Lung (tissue), 12 donors: ENCODE results near the gene ZBTB42. TPM values are rescaled to one million over a fixed set of nuclear protein-coding genes. Genes with fewer than 3 reads are reported as not detected.

ENCODE experiments used
- ATAC-seq: fragments of 200-7000 bp; cut with Tn5 transposase; one replicate; pipeline ENCODE4 v1.9.1; 2020; ENCODE audit warnings: moderate number of reproducible peaks; ENCODE audit not compliant: insufficient read depth, low FRiP score
- DNase-seq, 3 donors: peaks; one replicate each; pipeline ENCODE4 v3.0.0-alpha.2; 2013 to 2017
- H3K27ac ChIP-seq, 2 donors: one replicate each; pipeline ENCODE4 v1.5.1; 2013; ENCODE audit warnings: mild to moderate bottlenecking in 2 of 2, moderate library complexity in 2 of 2, control low read depth in 1 of 2, inconsistent platforms in 1 of 2, low read depth in 1 of 2, low read length in 1 of 2
- H3K27me3 ChIP-seq, 3 donors: one replicate each; pipeline ENCODE4 v1.5.1; 2013; ENCODE audit warnings: low read length in 2 of 3; ENCODE audit not compliant: control insufficient read depth in 3 of 3, insufficient read depth in 3 of 3
- H3K36me3 ChIP-seq, 4 donors: one replicate each; pipeline ENCODE4 v1.5.1; 2013; ENCODE audit warnings: low read length in 4 of 4, mild to moderate bottlenecking in 1 of 4, moderate library complexity in 1 of 4; ENCODE audit not compliant: control insufficient read depth in 4 of 4, insufficient read depth in 4 of 4
- H3K4me1 ChIP-seq, 5 donors: one replicate each; pipeline ENCODE4 v1.5.1; 2013; ENCODE audit warnings: low read length in 5 of 5, mild to moderate bottlenecking in 2 of 5, moderate library complexity in 1 of 5; ENCODE audit not compliant: control insufficient read depth in 5 of 5, insufficient read depth in 5 of 5
- H3K4me3 ChIP-seq: one replicate; pipeline ENCODE4 v1.5.1; 2013; ENCODE audit warnings: mild to moderate bottlenecking, control low read depth, moderate library complexity
- H3K9ac ChIP-seq, 2 donors: one replicate each; pipeline ENCODE4 v1.5.1; 2013; ENCODE audit warnings: low read length in 2 of 2, control low read depth in 1 of 2; ENCODE audit not compliant: insufficient read depth in 1 of 2
- H3K9me3 ChIP-seq, 4 donors: one replicate each; pipeline ENCODE4 v1.5.1; 2013; ENCODE audit warnings: low read length in 3 of 4, mild to moderate bottlenecking in 1 of 4, moderate library complexity in 1 of 4; ENCODE audit not compliant: control insufficient read depth in 4 of 4, insufficient read depth in 3 of 4
- WGBS, 2 donors: extraction: QIAGEN DNeasy Blood & Tissue Kit; methylation state at CpG; one replicate each; pipeline ENCODE4 v1.1.7; 2013; 5-methylcytosine and 5-hydroxymethylcytosine counted together
- polyA plus RNA-seq, 2 donors: library from polyadenylated mRNA; stranded (reverse); fragments of 200-250 nt; gene quantifications; one replicate each; pipeline ENCODE4 v1.2.1, GENCODE V29; 2013
- total RNA-seq, 2 donors: library from RNA; depleted of rRNA in 1 of 2; stranded (reverse); fragments of >200 nt in 1 of 2; gene quantifications; one replicate each; pipeline ENCODE4 v1.2.1, GENCODE V29; 2014 to 2021
- TF ChIP-seq, protein P1 (sequence below): IDR thresholded peaks from 2 replicates; pipeline ENCODE4 v1.5.1; 2012; ENCODE audit warnings: mild to moderate bottlenecking; ENCODE audit errors: control extremely low read depth, extremely low read depth
- donor health status: control.
- donor health status: control.
- donor health status: Bipolar disorder and iron deficiency.
- donor health status: healthy.
- donor health status: DM: yes; HTN: yes; CAD: no.

Gene ZBTB42
- total and polyA plus RNA-seq, 4 donors = 10.2 to 18.6 (median 11.7) TPM

DNA sequence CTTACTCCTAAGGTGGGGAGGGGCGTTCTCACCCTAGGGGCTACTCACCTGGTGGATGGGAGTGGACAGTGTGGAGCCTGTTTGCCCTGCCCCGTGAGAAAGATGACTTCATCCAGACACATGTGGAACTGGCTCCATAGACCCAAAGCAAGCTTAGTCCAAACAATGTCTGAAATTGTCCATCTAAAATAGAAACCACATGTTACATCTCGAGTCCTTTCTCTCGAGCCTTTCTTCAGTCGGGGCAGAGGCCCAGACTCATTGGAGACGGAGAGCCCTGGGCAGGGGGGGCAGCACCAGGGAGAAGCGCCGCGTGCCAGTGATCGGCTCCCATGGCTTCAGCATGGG, 43.7 kb upstream of the ZBTB42 start:
- Histone ChIP-seq H3K36me3 (peaks cover 0 to 50% (median 31%) of the 10 kb centered on the region in 4 donors), H3K27ac (no peak overlapping the region), H3K4me1 (peaks cover 0 to 18% (median 7%) of the 10 kb centered on the region in 5 donors), H3K27me3 (no peaks in the 10 kb centered on the region), H3K9ac (no peak overlapping the region), H3K9me3 (no peaks in the 10 kb centered on the region), H3K4me3 (no peak overlapping the region)
- 90 to 92% methylated on average over 10 of the region's 10 CpGs for WGBS, 2 donors
- DNase-seq = no peak
- TF ChIP-seq, protein P1, sequence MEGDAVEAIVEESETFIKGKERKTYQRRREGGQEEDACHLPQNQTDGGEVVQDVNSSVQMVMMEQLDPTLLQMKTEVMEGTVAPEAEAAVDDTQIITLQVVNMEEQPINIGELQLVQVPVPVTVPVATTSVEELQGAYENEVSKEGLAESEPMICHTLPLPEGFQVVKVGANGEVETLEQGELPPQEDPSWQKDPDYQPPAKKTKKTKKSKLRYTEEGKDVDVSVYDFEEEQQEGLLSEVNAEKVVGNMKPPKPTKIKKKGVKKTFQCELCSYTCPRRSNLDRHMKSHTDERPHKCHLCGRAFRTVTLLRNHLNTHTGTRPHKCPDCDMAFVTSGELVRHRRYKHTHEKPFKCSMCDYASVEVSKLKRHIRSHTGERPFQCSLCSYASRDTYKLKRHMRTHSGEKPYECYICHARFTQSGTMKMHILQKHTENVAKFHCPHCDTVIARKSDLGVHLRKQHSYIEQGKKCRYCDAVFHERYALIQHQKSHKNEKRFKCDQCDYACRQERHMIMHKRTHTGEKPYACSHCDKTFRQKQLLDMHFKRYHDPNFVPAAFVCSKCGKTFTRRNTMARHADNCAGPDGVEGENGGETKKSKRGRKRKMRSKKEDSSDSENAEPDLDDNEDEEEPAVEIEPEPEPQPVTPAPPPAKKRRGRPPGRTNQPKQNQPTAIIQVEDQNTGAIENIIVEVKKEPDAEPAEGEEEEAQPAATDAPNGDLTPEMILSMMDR = no peak
- ATAC-seq = no peak

DNA sequence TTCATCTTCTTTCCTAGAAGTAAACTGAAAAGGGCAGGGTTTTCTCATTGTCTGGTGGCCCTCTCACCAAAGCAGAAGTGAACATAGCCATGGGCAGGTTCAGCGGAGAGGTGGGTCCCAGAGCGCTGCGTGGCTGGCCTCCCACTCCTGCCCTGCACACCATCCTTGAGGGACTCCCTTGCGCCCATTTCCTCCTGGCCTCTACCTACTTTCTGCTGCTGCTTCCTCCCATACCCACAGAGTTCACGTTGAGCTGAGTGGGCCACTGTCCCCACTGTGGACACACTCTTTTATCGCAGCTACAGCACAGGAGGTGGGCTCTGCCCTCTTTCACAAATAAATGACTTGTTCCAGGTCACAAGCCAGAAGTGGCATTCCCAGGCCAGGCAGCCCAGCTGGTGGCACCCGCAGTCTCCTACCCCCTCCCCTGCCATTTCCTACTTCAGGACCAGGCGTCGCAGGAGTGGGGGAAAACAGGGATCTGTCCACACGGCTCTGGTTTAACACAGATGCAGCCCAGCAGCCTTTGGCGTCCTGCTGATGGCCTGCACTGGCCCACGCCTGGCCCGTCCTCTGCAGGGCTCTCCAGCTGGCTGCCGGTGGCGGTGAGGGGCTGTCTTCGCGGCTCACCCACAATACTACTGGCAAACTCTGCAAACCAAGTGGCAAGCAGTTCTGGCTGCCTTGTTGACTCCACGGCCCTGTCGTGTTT, 43.1 kb upstream of the ZBTB42 start:
- TF ChIP-seq, protein P1 = no peak
- no peak overlapping the region for H3K4me3 ChIP-seq
- ATAC-seq (no peak), DNase-seq (no peak)
- no peaks in the 10 kb centered on the region for H3K27me3 ChIP-seq
- peaks cover 0 to 15% (median 6%) of the 10 kb centered on the region in 5 donors for H3K4me1 ChIP-seq
- no peak overlapping the region for H3K9ac ChIP-seq
- peaks cover 0 to 50% (median 31%) of the 10 kb centered on the region in 4 donors for H3K36me3 ChIP-seq
- 93 to 95% methylated on average over 19 of the region's 19 CpGs for WGBS, 2 donors
- H3K27ac ChIP-seq = no peak overlapping the region
- no peaks in the 10 kb centered on the region for H3K9me3 ChIP-seq

DNA sequence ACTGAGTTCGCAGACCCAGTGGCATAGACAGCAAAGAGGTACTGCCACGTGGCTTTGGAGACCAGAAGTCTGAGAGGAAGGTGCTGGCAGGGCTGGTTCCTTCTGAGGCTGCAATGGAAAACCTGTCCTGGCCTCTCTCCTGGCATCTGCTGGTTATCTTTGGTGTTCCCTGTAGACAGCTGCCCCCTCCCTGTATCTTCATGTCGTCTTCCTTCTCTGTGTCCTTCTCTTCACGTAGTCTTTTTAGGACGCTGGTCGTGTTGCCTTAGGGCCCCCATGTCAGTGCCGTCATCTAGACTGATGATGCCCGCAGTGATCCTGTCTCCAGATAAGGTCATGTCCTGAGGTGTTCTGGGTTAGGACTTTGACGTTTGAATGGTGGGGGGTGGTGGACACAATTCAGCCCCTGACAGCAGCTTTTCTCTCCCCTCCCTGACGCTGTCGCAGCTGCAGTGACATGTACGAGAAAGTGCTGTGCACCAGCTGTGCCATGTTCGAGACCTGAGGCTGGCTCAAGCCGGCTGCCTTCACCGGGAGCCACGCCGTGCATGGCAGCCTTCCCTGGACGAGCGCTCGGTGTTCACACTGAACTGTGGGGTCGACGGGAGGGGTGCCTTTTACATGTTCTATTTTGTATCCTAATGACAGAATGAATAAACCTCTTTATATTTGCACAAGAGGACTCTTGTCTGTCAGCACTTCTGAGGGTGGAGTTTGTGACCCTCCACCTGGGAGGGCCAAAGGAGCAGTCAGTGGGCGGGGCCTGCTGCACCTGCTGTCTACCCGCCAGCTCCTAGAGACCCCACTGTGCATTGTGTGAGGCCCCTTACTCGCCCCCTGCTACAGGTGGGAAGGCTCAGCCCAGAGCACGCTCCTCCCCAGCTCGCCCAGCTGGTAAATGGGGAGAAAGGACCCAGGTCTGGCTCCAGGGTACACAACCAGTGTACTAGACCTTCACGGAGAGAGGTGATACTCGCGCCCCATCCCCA, 41.6 kb upstream of the ZBTB42 start:
- WGBS, 2 donors = 88 to 92% methylated on average over 30 of the region's 30 CpGs
- Histone ChIP-seq H3K4me3 (no peak overlapping the region), H3K27ac (no peak overlapping the region), H3K36me3 (peaks cover 0 to 48% (median 31%) of the 10 kb centered on the region in 4 donors), H3K27me3 (no peaks in the 10 kb centered on the region), H3K9me3 (no peaks in the 10 kb centered on the region), H3K9ac (no peak overlapping the region), H3K4me1 (peaks cover 0 to 9% (median 4%) of the 10 kb centered on the region in 5 donors)
- DNase-seq = no peak
- no peak for ATAC-seq
- TF ChIP-seq, protein P1 = no peak
